Measurements from ENCODE around the gene ICOSLG.
"Not testable (repeated sequence)": the region's sequence is repeated elsewhere in the genome, so short reads cannot be mapped to it uniquely, and the experiment has no call there.

ICOSLG gene

DNA sequence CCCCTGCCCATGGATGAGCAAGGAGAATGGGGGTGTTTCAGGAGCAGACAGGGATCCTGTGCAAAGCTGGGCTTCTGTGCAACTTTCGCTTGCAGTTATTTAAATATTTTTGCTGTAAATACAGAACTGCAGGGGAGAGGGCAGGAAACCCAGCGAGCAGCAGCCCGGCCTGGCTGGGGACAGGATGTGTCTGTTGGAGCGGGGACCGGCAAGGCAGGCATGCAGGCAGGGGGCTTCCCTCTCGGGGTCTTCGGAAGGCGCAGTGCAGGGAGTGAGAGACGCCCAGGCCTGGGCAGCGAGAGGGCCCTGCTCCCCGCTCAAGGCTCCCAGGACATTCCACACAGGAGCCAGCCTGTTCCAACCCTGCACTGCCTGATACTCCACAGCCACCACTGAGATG, 43.2 kb upstream of the ICOSLG start:
- WGBS, result 69% methylated on average over 11 of the region's 11 CpGs
- H2BK15ac ChIP-seq (ENCODE audit: low read depth, poor library complexity, severe bottlenecking), result no peak overlapping the region
- no peak overlapping the region for H4K91ac ChIP-seq (ENCODE audit: low read length)
- H2AFZ ChIP-seq (ENCODE audit: low read depth, low read length), result no peak overlapping the region
- no peaks in the 10 kb centered on the region for H3K9me3 ChIP-seq (ENCODE audit: control insufficient read depth, low read length)
- H2BK5ac ChIP-seq (ENCODE audit: low read depth, low read length, poor library complexity, severe bottlenecking), result no peak overlapping the region
- DNase-seq, result no peak
- H2BK12ac ChIP-seq (ENCODE audit: low read length in 2 of 2), result no peak overlapping the region
- H3K23ac ChIP-seq (ENCODE audit: low read length in 2 of 2), result no peak overlapping the region
- H3K27me3 ChIP-seq (ENCODE audit: control insufficient read depth in 1 of 2, insufficient read depth in 1 of 2, low read length in 2 of 2), result peaks cover 54 to 63% of the 10 kb centered on the region in 2 experiments
- no peak overlapping the region for H3K18ac ChIP-seq (ENCODE audit: low read depth in 1 of 2, low read length in 2 of 2)
- no peak overlapping the region for H3K27ac ChIP-seq (ENCODE audit: low read length, poor library complexity, severe bottlenecking)
- H3K36me3 ChIP-seq (ENCODE audit: control insufficient read depth in 1 of 2, insufficient read depth in 2 of 2, low read depth in 1 of 2, low read length in 2 of 2), result no peaks in the 10 kb centered on the region
- no peak overlapping the region for H2AK5ac ChIP-seq (ENCODE audit: low read length, severe bottlenecking)
- no peak overlapping the region for H3K4me2 ChIP-seq (ENCODE audit: low read length, poor library complexity, severe bottlenecking)
- no peak overlapping the region for H3K4ac ChIP-seq (ENCODE audit: low read depth in 1 of 2, low read length in 2 of 2)
- H3K4me1 ChIP-seq (ENCODE audit: control insufficient read depth, insufficient read depth, low read depth, low read length), result peaks cover 11% of the 10 kb centered on the region
- H2BK120ac ChIP-seq (ENCODE audit: low read depth, low read length), result no peak overlapping the region
- H3K79me1 ChIP-seq (replicated peaks; ENCODE audit: low read length, poor library complexity, severe bottlenecking), result no peaks in the 10 kb centered on the region
- H4K8ac ChIP-seq (ENCODE audit: low read length), result no peak overlapping the region
- H3K14ac ChIP-seq (ENCODE audit: low read length in 2 of 2), result no peak overlapping the region
- no peak overlapping the region for H3K4me3 ChIP-seq (ENCODE audit: insufficient read depth in 1 of 2, low read depth in 1 of 2, low read length in 2 of 2)
- H3K9ac ChIP-seq (ENCODE audit: low read length), result no peak overlapping the region

DNA sequence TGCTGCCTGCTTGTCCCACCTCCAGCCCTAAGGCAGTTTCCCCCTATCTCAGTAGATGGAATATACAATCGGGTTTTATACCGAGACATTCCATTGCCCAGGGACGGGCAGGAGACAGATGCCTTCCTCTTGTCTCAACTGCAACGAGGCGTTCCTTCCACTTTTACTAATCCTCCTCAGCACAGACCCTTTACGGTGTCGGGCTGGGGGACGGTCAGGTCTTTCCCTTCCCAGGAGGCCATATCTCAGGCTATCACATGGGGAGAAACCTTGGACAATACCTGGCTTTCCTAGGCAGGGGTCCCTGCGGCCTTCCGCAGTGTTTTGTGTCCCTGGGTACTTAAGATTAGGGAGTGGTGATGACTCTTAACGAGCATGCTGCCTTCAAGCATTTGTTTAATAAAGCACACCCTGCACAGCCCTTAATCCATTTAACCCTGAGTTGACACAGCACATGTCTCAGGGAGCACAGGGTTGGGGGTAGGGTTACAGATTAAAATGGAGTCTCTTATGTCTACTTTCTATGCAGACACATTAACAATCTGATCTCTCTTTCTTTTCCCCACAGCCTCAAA, 42.6 kb upstream of the ICOSLG start:
- WGBS, result 20% methylated on average over 7 of the region's 11 CpGs
- H3K36me3 ChIP-seq (ENCODE audit: control insufficient read depth in 1 of 2, insufficient read depth in 2 of 2, low read depth in 1 of 2, low read length in 2 of 2); DNase-seq; H2BK120ac ChIP-seq (ENCODE audit: low read depth, low read length); H3K18ac ChIP-seq (ENCODE audit: low read depth in 1 of 2, low read length in 2 of 2); H2AFZ ChIP-seq (ENCODE audit: low read depth, low read length); H3K23ac ChIP-seq (ENCODE audit: low read length in 2 of 2); H3K9me3 ChIP-seq (ENCODE audit: control insufficient read depth, low read length); H4K91ac ChIP-seq (ENCODE audit: low read length); H2BK5ac ChIP-seq (ENCODE audit: low read depth, low read length, poor library complexity, severe bottlenecking); H3K27ac ChIP-seq (ENCODE audit: low read length, poor library complexity, severe bottlenecking); H2BK12ac ChIP-seq (ENCODE audit: low read length in 2 of 2); H3K4me3 ChIP-seq (ENCODE audit: insufficient read depth in 1 of 2, low read depth in 1 of 2, low read length in 2 of 2); H2AK5ac ChIP-seq (ENCODE audit: low read length, severe bottlenecking); H4K8ac ChIP-seq (ENCODE audit: low read length); H3K14ac ChIP-seq (ENCODE audit: low read length in 2 of 2); H3K9ac ChIP-seq (ENCODE audit: low read length); H3K79me1 ChIP-seq (replicated peaks; ENCODE audit: low read length, poor library complexity, severe bottlenecking); H3K4me2 ChIP-seq (ENCODE audit: low read length, poor library complexity, severe bottlenecking); H3K4ac ChIP-seq (ENCODE audit: low read depth in 1 of 2, low read length in 2 of 2); H2BK15ac ChIP-seq (ENCODE audit: low read depth, poor library complexity, severe bottlenecking): not testable (repeated sequence)
- Histone ChIP-seq H3K27me3 (ENCODE audit: control insufficient read depth in 1 of 2, insufficient read depth in 1 of 2, low read length in 2 of 2) (peaks cover 49 to 59% of the 10 kb centered on the region in 2 experiments), H3K4me1 (ENCODE audit: control insufficient read depth, insufficient read depth, low read depth, low read length) (peaks cover 11% of the 10 kb centered on the region)

DNA sequence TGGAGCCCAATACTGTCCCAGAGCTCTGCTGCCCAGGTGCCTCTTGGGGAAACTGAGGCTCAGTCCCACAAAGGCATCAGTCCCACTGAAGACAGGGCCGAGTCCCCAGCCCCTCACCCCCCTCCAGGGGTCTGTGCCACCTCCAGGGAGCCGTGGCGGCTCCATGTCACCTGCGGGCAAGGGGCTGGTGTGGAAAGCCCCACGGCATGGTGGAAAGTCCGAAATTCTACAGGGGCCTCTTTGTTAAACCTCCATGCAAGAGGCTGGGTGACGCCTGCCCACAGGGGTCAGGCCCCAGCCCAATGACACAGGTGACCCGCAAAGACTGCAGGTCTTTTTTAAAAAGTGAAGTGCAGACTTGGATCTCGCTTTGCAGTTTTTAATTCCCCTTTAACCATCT, 41.6 kb upstream of the ICOSLG start:
- H3K79me1 ChIP-seq (replicated peaks; ENCODE audit: low read length, poor library complexity, severe bottlenecking), result no peaks in the 10 kb centered on the region

DNA sequence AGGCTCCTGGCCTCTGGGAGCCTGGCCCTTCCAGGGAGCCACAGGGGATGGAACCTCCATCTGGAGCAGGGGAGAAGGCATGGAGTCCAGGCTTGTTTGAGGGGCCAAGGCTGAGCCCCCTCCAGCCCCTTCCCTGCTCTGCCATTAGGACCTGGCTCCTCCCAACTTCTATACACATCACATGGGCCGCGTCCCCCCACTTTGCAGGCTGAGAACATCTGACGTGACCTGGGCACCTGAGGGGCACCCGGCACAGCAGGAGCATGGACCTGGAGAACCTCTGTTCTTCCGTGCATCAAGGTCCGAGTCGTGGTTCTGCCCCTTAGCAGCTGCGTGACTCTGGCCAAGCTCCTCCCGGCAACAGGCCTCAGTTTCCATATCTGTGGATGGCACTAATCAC, 41.1 kb upstream of the ICOSLG start:
- H3K18ac ChIP-seq (ENCODE audit: low read depth in 1 of 2, low read length in 2 of 2), result no peak overlapping the region
- H3K4me3 ChIP-seq (ENCODE audit: insufficient read depth in 1 of 2, low read depth in 1 of 2, low read length in 2 of 2), result no peak overlapping the region
- H3K4ac ChIP-seq (ENCODE audit: low read depth in 1 of 2, low read length in 2 of 2), result no peak overlapping the region
- peaks cover 35 to 44% of the 10 kb centered on the region in 2 experiments for H3K27me3 ChIP-seq (ENCODE audit: control insufficient read depth in 1 of 2, insufficient read depth in 1 of 2, low read length in 2 of 2)
- H3K14ac ChIP-seq (ENCODE audit: low read length in 2 of 2), result no peak overlapping the region
- H3K27ac ChIP-seq (ENCODE audit: low read length, poor library complexity, severe bottlenecking), result no peak overlapping the region
- no peak overlapping the region for H3K4me2 ChIP-seq (ENCODE audit: low read length, poor library complexity, severe bottlenecking)
- no peak overlapping the region for H2BK5ac ChIP-seq (ENCODE audit: low read depth, low read length, poor library complexity, severe bottlenecking)
- H3K23ac ChIP-seq (ENCODE audit: low read length in 2 of 2), result no peak overlapping the region
- no peak overlapping the region for H2AK5ac ChIP-seq (ENCODE audit: low read length, severe bottlenecking)
- 96% methylated on average over 9 of the region's 9 CpGs for WGBS
- no peak overlapping the region for H3K9ac ChIP-seq (ENCODE audit: low read length)
- H4K91ac ChIP-seq (ENCODE audit: low read length), result no peak overlapping the region
- peaks cover 11% of the 10 kb centered on the region for H3K4me1 ChIP-seq (ENCODE audit: control insufficient read depth, insufficient read depth, low read depth, low read length)
- H3K9me3 ChIP-seq (ENCODE audit: control insufficient read depth, low read length), result no peaks in the 10 kb centered on the region
- no peak overlapping the region for H2AFZ ChIP-seq (ENCODE audit: low read depth, low read length)
- no peak overlapping the region for H4K8ac ChIP-seq (ENCODE audit: low read length)
- DNase-seq, result no peak
- no peaks in the 10 kb centered on the region for H3K79me1 ChIP-seq (replicated peaks; ENCODE audit: low read length, poor library complexity, severe bottlenecking)
- no peak overlapping the region for H2BK12ac ChIP-seq (ENCODE audit: low read length in 2 of 2)
- H2BK120ac ChIP-seq (ENCODE audit: low read depth, low read length), result no peak overlapping the region
- H2BK15ac ChIP-seq (ENCODE audit: low read depth, poor library complexity, severe bottlenecking), result no peak overlapping the region
- H3K36me3 ChIP-seq (ENCODE audit: control insufficient read depth in 1 of 2, insufficient read depth in 2 of 2, low read depth in 1 of 2, low read length in 2 of 2), result no peaks in the 10 kb centered on the region

More for the DNA sequence above, 41.6 kb upstream of the ICOSLG start:
- no peaks in the 10 kb centered on the region for H3K9me3 ChIP-seq (ENCODE audit: control insufficient read depth, low read length)
- DNase-seq, result no peak
- no peak overlapping the region for H4K91ac ChIP-seq (ENCODE audit: low read length)
- no peak overlapping the region for H3K18ac ChIP-seq (ENCODE audit: low read depth in 1 of 2, low read length in 2 of 2)
- H3K4me2 ChIP-seq (ENCODE audit: low read length, poor library complexity, severe bottlenecking), result no peak overlapping the region
- no peak overlapping the region for H3K4me3 ChIP-seq (ENCODE audit: insufficient read depth in 1 of 2, low read depth in 1 of 2, low read length in 2 of 2)
- WGBS, result 86% methylated on average over 9 of the region's 9 CpGs
- H2BK120ac ChIP-seq (ENCODE audit: low read depth, low read length), result no peak overlapping the region
- H3K9ac ChIP-seq (ENCODE audit: low read length), result no peak overlapping the region
- H2BK12ac ChIP-seq (ENCODE audit: low read length in 2 of 2), result no peak overlapping the region
- no peak overlapping the region for H3K23ac ChIP-seq (ENCODE audit: low read length in 2 of 2)
- no peak overlapping the region for H2BK5ac ChIP-seq (ENCODE audit: low read depth, low read length, poor library complexity, severe bottlenecking)
- peaks cover 40 to 49% of the 10 kb centered on the region in 2 experiments for H3K27me3 ChIP-seq (ENCODE audit: control insufficient read depth in 1 of 2, insufficient read depth in 1 of 2, low read length in 2 of 2)
- no peak overlapping the region for H3K4ac ChIP-seq (ENCODE audit: low read depth in 1 of 2, low read length in 2 of 2)
- H3K14ac ChIP-seq (ENCODE audit: low read length in 2 of 2), result no peak overlapping the region
- no peak overlapping the region for H4K8ac ChIP-seq (ENCODE audit: low read length)
- H3K4me1 ChIP-seq (ENCODE audit: control insufficient read depth, insufficient read depth, low read depth, low read length), result peaks cover 11% of the 10 kb centered on the region
- no peak overlapping the region for H2BK15ac ChIP-seq (ENCODE audit: low read depth, poor library complexity, severe bottlenecking)
- H2AFZ ChIP-seq (ENCODE audit: low read depth, low read length), result no peak overlapping the region
- H2AK5ac ChIP-seq (ENCODE audit: low read length, severe bottlenecking), result no peak overlapping the region
- no peaks in the 10 kb centered on the region for H3K36me3 ChIP-seq (ENCODE audit: control insufficient read depth in 1 of 2, insufficient read depth in 2 of 2, low read depth in 1 of 2, low read length in 2 of 2)
- H3K27ac ChIP-seq (ENCODE audit: low read length, poor library complexity, severe bottlenecking), result no peak overlapping the region
